IMR-90 (cell line): ENCODE measurements around the gene TRPV4.

Experiments used
- CEBPB ChIP-seq: IDR thresholded peaks from 2 replicates; pipeline ENCODE4 v1.6.1; 2012; ENCODE audit warnings: low read depth, low read length, improper control_type of control experiment
- CTCF ChIP-seq: conservative IDR thresholded peaks from 2 replicates; pipeline ENCODE4 v1.5.1; 2012; ENCODE audit warnings: mild to moderate bottlenecking, low read depth, low read length, improper control_type of control experiment
- ELK1 ChIP-seq: fragments of 150-350 bp; IDR thresholded peaks from 2 replicates; pipeline ENCODE4 v1.6.1; 2016; ENCODE audit warnings: low read depth, mild to moderate bottlenecking, low read length, moderate library complexity, borderline replicate concordance
- MAZ ChIP-seq: IDR thresholded peaks from 2 replicates; pipeline ENCODE4 v1.6.1; 2012; ENCODE audit warnings: low read depth, mild to moderate bottlenecking, low read length, improper control_type of control experiment, moderate library complexity, borderline replicate concordance
- MXI1 ChIP-seq: IDR thresholded peaks from 2 replicates; pipeline ENCODE4 v1.6.1; 2012; ENCODE audit warnings: low read depth, mild to moderate bottlenecking, low read length, moderate library complexity, borderline replicate concordance
- NFE2L2 ChIP-seq: fragments of 150-350 bp; IDR thresholded peaks from 2 replicates; pipeline ENCODE4 v1.6.1; 2016; ENCODE audit warnings: low read depth, mild to moderate bottlenecking, low read length
- POLR2A ChIP-seq: IDR thresholded peaks from 2 replicates; pipeline ENCODE4 v1.6.1; 2012; ENCODE audit warnings: mild to moderate bottlenecking, low read depth, low read length
- RAD21 ChIP-seq: IDR thresholded peaks from 2 replicates; pipeline ENCODE4 v1.6.1; 2012; ENCODE audit warnings: low read length, improper control_type of control experiment
- SMC3 ChIP-seq: fragments of 150-350 bp; IDR thresholded peaks from 2 replicates; pipeline ENCODE4 v1.6.1; 2016; ENCODE audit warnings: low read depth, mild to moderate bottlenecking, antibody characterized with exemption, low read length, moderate library complexity
- USF2 ChIP-seq: fragments of 150-350 bp; IDR thresholded peaks from 2 replicates; pipeline ENCODE4 v1.6.1; 2017; ENCODE audit warnings: mild to moderate bottlenecking, antibody characterized with exemption, low read length, low read depth

GRCh38 chr12:109813810-109814416 is 19.3 kb downstream of the TRPV4 start:
- TF ChIP-seq CTCF (no peak), RAD21 (no peak), POLR2A (no peak), MAZ (no peak), USF2 (no peak), SMC3 (no peak), CEBPB (no peak), ELK1 (no peak), MXI1 (no peak), NFE2L2 (no peak)
